H9 (cell line): ENCODE results near the gene ACOXL. TPM values are rescaled to one million over a fixed set of nuclear protein-coding genes. Genes with fewer than 3 reads are reported as not detected.

Experiments
- DNase-seq: peaks from one replicate; pipeline ENCODE4 v3.0.0-alpha.2; 2017
- H2AFZ ChIP-seq: one replicate; pipeline ENCODE4 v1.6.1; 2013; ENCODE audit warnings: mild to moderate bottlenecking, low read length, control low read depth, moderate library complexity
- H2AK5ac ChIP-seq: 2 replicates; pipeline ENCODE4 v1.6.1; 2013; ENCODE audit warnings: low read length, control low read depth, mixed read lengths; ENCODE audit not compliant: insufficient read length
- H2BK120ac ChIP-seq: one replicate; pipeline ENCODE4 v1.6.1; 2013; ENCODE audit warnings: low read depth, mild to moderate bottlenecking, low read length, control low read depth, inconsistent platforms; ENCODE audit not compliant: poor library complexity, severe bottlenecking
- H2BK12ac ChIP-seq: 2 replicates; pipeline ENCODE4 v1.6.1; 2013; ENCODE audit warnings: low read length, control low read depth, mixed read lengths, low read depth; ENCODE audit not compliant: insufficient read length
- H2BK15ac ChIP-seq: 2 replicates; pipeline ENCODE4 v1.6.1; 2013; ENCODE audit warnings: low read depth, low read length, control low read depth
- H2BK20ac ChIP-seq: one replicate; pipeline ENCODE4 v1.6.1; 2013; ENCODE audit warnings: low read depth, mild to moderate bottlenecking, low read length, control low read depth, inconsistent platforms; ENCODE audit not compliant: poor library complexity, severe bottlenecking
- H2BK5ac ChIP-seq: 2 replicates; pipeline ENCODE4 v1.6.1; 2013; ENCODE audit warnings: low read length, control low read depth, mixed read lengths; ENCODE audit not compliant: insufficient read length
- H3K14ac ChIP-seq: 2 replicates; pipeline ENCODE4 v1.6.1; 2013; ENCODE audit warnings: low read length, control low read depth; ENCODE audit not compliant: insufficient read depth
- H3K18ac ChIP-seq: 2 replicates; pipeline ENCODE4 v1.6.1; 2013; ENCODE audit warnings: low read depth, mild to moderate bottlenecking, mixed read lengths, low read length, control low read depth; ENCODE audit not compliant: insufficient read length
- H3K23ac ChIP-seq: 2 replicates; pipeline ENCODE4 v1.6.1; 2013; ENCODE audit warnings: low read length, control low read depth, mixed read lengths, low read depth; ENCODE audit not compliant: insufficient read length
- H3K23me2 ChIP-seq: 2 replicates; pipeline ENCODE4 v1.6.1; 2013; ENCODE audit warnings: low read depth, mild to moderate bottlenecking, mixed read lengths, low read length, control low read depth; ENCODE audit not compliant: insufficient read length, poor library complexity, severe bottlenecking
- H3K27ac ChIP-seq: 2 replicates; pipeline ENCODE4 v1.5.1; 2013; ENCODE audit warnings: low read length, control low read depth, mixed read lengths, low read depth; ENCODE audit not compliant: insufficient read length
- H3K27me3 ChIP-seq: 2 replicates; pipeline ENCODE4 v1.6.1; 2013; ENCODE audit warnings: low read length, control low read depth, inconsistent platforms; ENCODE audit not compliant: insufficient read depth
- H3K4ac ChIP-seq: 2 replicates; pipeline ENCODE4 v1.6.1; 2013; ENCODE audit warnings: low read depth, mild to moderate bottlenecking, control low read depth, inconsistent platforms, low read length, moderate library complexity
- H3K4me1 ChIP-seq: 2 replicates; pipeline ENCODE4 v1.6.1; 2013; ENCODE audit warnings: low read length, control low read depth, inconsistent platforms; ENCODE audit not compliant: insufficient read depth
- H3K4me2 ChIP-seq: 2 replicates; pipeline ENCODE4 v1.6.1; 2013; ENCODE audit warnings: low read length, control low read depth, mixed read lengths; ENCODE audit not compliant: insufficient read length, insufficient read depth
- H3K56ac ChIP-seq: 2 replicates; pipeline ENCODE4 v1.6.1; 2013; ENCODE audit warnings: low read depth, mild to moderate bottlenecking, mixed read lengths, low read length, control low read depth; ENCODE audit not compliant: insufficient read length
- H3K79me1 ChIP-seq: 2 replicates; pipeline ENCODE4 v1.6.1; 2013; ENCODE audit warnings: low read depth, mild to moderate bottlenecking, moderate library complexity, low read length, control low read depth, inconsistent platforms; ENCODE audit not compliant: insufficient read depth, poor library complexity, severe bottlenecking
- H3K79me2 ChIP-seq: 2 replicates; pipeline ENCODE4 v1.6.1; 2013; ENCODE audit warnings: low read length, control low read depth, inconsistent platforms; ENCODE audit not compliant: insufficient read depth
- H3K9ac ChIP-seq: 2 replicates; pipeline ENCODE4 v1.6.1; 2013; ENCODE audit warnings: low read length, control low read depth, mixed read lengths; ENCODE audit not compliant: insufficient read length; ENCODE audit errors: extremely low read depth
- H3K9me3 ChIP-seq: one replicate; pipeline ENCODE4 v1.6.1; 2013; ENCODE audit warnings: low read depth, low read length, inconsistent platforms; ENCODE audit not compliant: control insufficient read depth
- H3T11ph ChIP-seq: one replicate; pipeline ENCODE4 v1.6.1; 2013; ENCODE audit warnings: mild to moderate bottlenecking, low read length, control low read depth, inconsistent platforms
- H4K20me1 ChIP-seq: one replicate; pipeline ENCODE4 v1.6.1; 2013; ENCODE audit not compliant: control insufficient read depth, insufficient read length, insufficient read depth
- H4K5ac ChIP-seq: 2 replicates; pipeline ENCODE4 v1.6.1; 2013; ENCODE audit warnings: low read depth, mild to moderate bottlenecking, mixed read lengths, low read length, control low read depth; ENCODE audit not compliant: insufficient read length
- H4K8ac ChIP-seq: replicated peaks from 2 replicates; pipeline ENCODE4 v1.6.1; 2013; ENCODE audit warnings: low read length, control low read depth, mixed read lengths, low read depth; ENCODE audit not compliant: insufficient read length
- H4K91ac ChIP-seq: 2 replicates; pipeline ENCODE4 v1.6.1; 2013; ENCODE audit warnings: low read depth, mild to moderate bottlenecking, moderate library complexity, mixed read lengths, low read length, control low read depth; ENCODE audit not compliant: insufficient read length
- H3K27ac Mint-ChIP-seq, 3 experiments: 2 replicates in 2 of 3; 3 replicates in 1 of 3; pipeline ENCODE4 v1.8.0; 2020 to 2021; ENCODE audit warnings: mixed read lengths in 3 of 3, mild to moderate bottlenecking in 1 of 3, moderate library complexity in 1 of 3
- H3K27me3 Mint-ChIP-seq: 2 replicates; pipeline ENCODE4 v1.8.0; 2021; ENCODE audit warnings: low read depth, mild to moderate bottlenecking, moderate library complexity, mixed read lengths
- H3K36me3 Mint-ChIP-seq, 3 experiments: 2 replicates in 2 of 3; 3 replicates in 1 of 3; pipeline ENCODE4 v1.8.0; 2020 to 2021; ENCODE audit warnings: low read depth in 3 of 3, mixed read lengths in 3 of 3; ENCODE audit not compliant: insufficient read depth in 1 of 3
- H3K4me1 Mint-ChIP-seq, 2 experiments: 2 replicates each; pipeline ENCODE4 v1.8.0; 2020; ENCODE audit warnings: mixed read lengths in 2 of 2
- H3K4me3 Mint-ChIP-seq, 2 experiments: 2 replicates in 1 of 2; 3 replicates in 1 of 2; pipeline ENCODE4 v1.8.0; 2020 to 2021; ENCODE audit warnings: mild to moderate bottlenecking in 2 of 2, mixed read lengths in 2 of 2, moderate library complexity in 1 of 2
- H3K9me3 Mint-ChIP-seq, 2 experiments: 2 replicates in 1 of 2; 3 replicates in 1 of 2; pipeline ENCODE4 v1.8.0; 2020; ENCODE audit warnings: mild to moderate bottlenecking in 2 of 2, mixed read lengths in 2 of 2, moderate library complexity in 1 of 2
- CTCF ChIP-seq: fragments of 200-600 bp; sonication (generic); conservative IDR thresholded peaks from 3 replicates; pipeline ENCODE4 v1.8.0; 2021; ENCODE audit warnings: antibody characterized with exemption, mild to moderate bottlenecking
- WGBS: extraction: QIAGEN DNeasy Blood & Tissue Kit; methylation state at CpG from one replicate; pipeline ENCODE4 v1.1.7; 2013; ENCODE audit warnings: missing lambda C conversion rate, low lambda C conversion rate, mixed read lengths; ENCODE audit not compliant: insufficient read length; ENCODE audit errors: extremely low coverage; 5-methylcytosine and 5-hydroxymethylcytosine counted together
- total RNA-seq: library from RNA; stranded (reverse); gene quantifications from 2 replicates; pipeline ENCODE4 v1.2.1, GENCODE V29; 2021

The ACOXL gene
- total RNA-seq, 1 experiment from 2014 or later = 37.6 TPM

GRCh38 chr2:110978756-110979470 is 246.5 kb downstream of the ACOXL start:
- no peak overlapping the region for H4K5ac ChIP-seq
- no peak overlapping the region for H2BK120ac ChIP-seq
- no peak overlapping the region for H3K56ac ChIP-seq
- no peaks in the 10 kb centered on the region for H3K9me3 ChIP-seq
- H2AK5ac ChIP-seq = no peak overlapping the region
- H3K23me2 ChIP-seq = no peaks in the 10 kb centered on the region
- no peak overlapping the region for H3K27ac ChIP-seq
- WGBS = no CpG with 5 or more reads among the region's 12 CpGs
- no peak overlapping the region for H2AFZ ChIP-seq
- Mint-ChIP-seq H3K4me1 (peaks cover 14 to 20% of the 10 kb centered on the region in 2 experiments), H3K36me3 (peaks cover 0 to 5% (median 3%) of the 10 kb centered on the region in 3 experiments; a peak in 2 of 7 replicates), H3K27ac (peak overlapping the region in 1 of 3 experiments; percentile 72; a peak in 2 of 7 replicates), H3K27me3 (no peaks in the 10 kb centered on the region; the same call in 1 of the 2 replicates), H3K9me3 (no peaks in the 10 kb centered on the region), H3K4me3 (no peak overlapping the region)
- no peak overlapping the region for H4K91ac ChIP-seq
- H3T11ph ChIP-seq = no peak overlapping the region
- H3K79me1 ChIP-seq = no peaks in the 10 kb centered on the region
- H3K9ac ChIP-seq = no peak overlapping the region
- no peaks in the 10 kb centered on the region for H3K79me2 ChIP-seq
- H3K23ac ChIP-seq = no peak overlapping the region
- no peak overlapping the region for H3K14ac ChIP-seq
- H2BK5ac ChIP-seq = no peak overlapping the region
- no peak overlapping the region for H2BK20ac ChIP-seq
- no peak overlapping the region for H3K4ac ChIP-seq
- no peaks in the 10 kb centered on the region for H4K20me1 ChIP-seq
- DNase-seq = no peak
- peaks cover 2% of the 10 kb centered on the region; the same call in 1 of the 2 replicates for H3K4me1 ChIP-seq
- no peak overlapping the region for H3K4me2 ChIP-seq
- no peak overlapping the region for H3K18ac ChIP-seq
- H4K8ac ChIP-seq = no peak overlapping the region
- H2BK12ac ChIP-seq = no peak overlapping the region
- H2BK15ac ChIP-seq = no peak overlapping the region
- TF ChIP-seq CTCF = no peak
- H3K27me3 ChIP-seq = no peaks in the 10 kb centered on the region
